Esophagus squamous epithelium (tissue), 5 donors: ENCODE measurements around the gene LINGO4. TPM values are rescaled to one million over a fixed set of nuclear protein-coding genes. Genes with fewer than 3 reads are reported as not detected.

Source experiments
- DNase-seq: peaks from one replicate; lab custom pipeline; 2025; lab: John Stamatoyannopoulos, UW
- H3K27ac ChIP-seq, 4 donors: fragments of 200-600 bp; sonication (generic); one replicate each; pipeline ENCODE4 v1.5.1; 2016 to 2019; ENCODE audit warnings: mild to moderate bottlenecking in 1 of 4
- H3K27me3 ChIP-seq, 4 donors: fragments of 200-600 bp; sonication (generic); 1 replicate in 3 of 4; 2 replicates in 1 of 4; pipeline versions ENCODE4 v1.5.1 to v1.6.0; 2017 to 2021; ENCODE audit warnings: antibody characterized with exemption in 1 of 4
- H3K36me3 ChIP-seq, 3 donors: fragments of 200-600 bp; sonication (generic); one replicate each; pipeline ENCODE4 v1.5.1; 2016 to 2019
- H3K4me1 ChIP-seq, 3 donors: fragments of 200-600 bp; sonication (generic); one replicate each; pipeline ENCODE4 v1.5.1; 2017 to 2019
- H3K4me3 ChIP-seq, 4 donors: fragments of 200-600 bp; sonication (generic); 1 replicate in 3 of 4; 2 replicates in 1 of 4; pipeline ENCODE4 v1.5.1; 2016 to 2019; ENCODE audit warnings: mild to moderate bottlenecking in 2 of 4, moderate library complexity in 1 of 4
- H3K9me3 ChIP-seq, 3 donors: fragments of 200-600 bp; sonication (generic); one replicate each; pipeline ENCODE4 v1.5.1; 2016 to 2019
- CTCF ChIP-seq, 6 experiments: fragments of 450-650 bp in 4 of 6; fragments of 200-600 bp in 2 of 6; sonication (generic) in 2 of 6; IDR thresholded peaks; one replicate each; pipeline ENCODE4 v1.5.1; 2016 to 2019; ENCODE audit warnings: antibody characterized with exemption in 6 of 6, mild to moderate bottlenecking in 4 of 6, moderate library complexity in 4 of 6
- POLR2A ChIP-seq, 4 donors: fragments of 450-650 bp; IDR thresholded peaks; one replicate each; pipeline ENCODE4 v1.6.1; 2017; ENCODE audit warnings: antibody characterized with exemption in 4 of 4, mild to moderate bottlenecking in 4 of 4, moderate library complexity in 3 of 4
- WGBS, 2 donors: methylation state at CpG; one replicate each; pipeline ENCODE4 v1.1.5; 2018; 5-methylcytosine and 5-hydroxymethylcytosine counted together
- intact Hi-C: fragments of 100-400 bp; cut with DNase I; formaldehyde crosslinking; loops from one replicate; pipeline ENCODE4 v1.15.0; 2022
- total RNA-seq, 4 donors: library from RNA; depleted of rRNA; stranded (reverse); fragments of >200 nt; gene quantifications; one replicate each; pipeline ENCODE4 v1.1.0, GENCODE V29; 2016
- donor health status: DM: yes; HTN: yes; CAD: no.

The LINGO4 gene
- total RNA-seq, 4 donors from 2014 or later, result 0.19 TPM; not detected in 3

DNA sequence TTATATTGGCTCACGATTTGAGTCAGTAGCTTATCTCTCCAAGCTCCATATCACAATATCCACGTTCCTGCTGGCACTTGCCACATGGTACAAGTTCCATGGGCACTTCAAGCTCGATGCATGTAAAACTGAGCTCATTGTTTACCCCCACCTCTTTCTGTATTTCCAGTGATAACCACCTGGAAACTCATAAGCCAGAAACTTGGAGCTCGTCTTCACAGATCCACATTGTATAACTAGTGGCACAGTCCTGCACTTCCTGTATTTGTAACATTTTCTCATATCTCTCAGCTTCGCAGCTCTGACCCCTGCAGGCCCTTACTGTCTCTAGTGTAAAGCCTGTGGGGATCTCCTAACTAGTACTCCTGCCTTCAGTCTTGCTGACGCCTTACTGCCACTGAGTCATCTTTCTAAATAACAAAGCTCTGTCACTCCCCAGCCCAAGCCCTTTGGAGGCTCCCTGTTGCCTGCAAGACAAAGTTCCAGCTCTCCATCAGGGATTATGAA, 40.9 kb upstream of the LINGO4 start:
- 50 to 56% methylated on average over 6 of the region's 6 CpGs for WGBS, 2 donors
- intact Hi-C loops, result no loop called here
- peaks cover 0 to 22% (median 4%) of the 10 kb centered on the region in 3 donors for H3K4me1 ChIP-seq
- no peak for DNase-seq
- H3K4me3 ChIP-seq, result no peak overlapping the region
- peaks cover 0 to 7% (median 0%) of the 10 kb centered on the region in 4 donors for H3K27me3 ChIP-seq
- no peak overlapping the region for H3K27ac ChIP-seq
- TF ChIP-seq POLR2A (IDR thresholded peaks at IDR 0.05) (no peak), CTCF (IDR thresholded peaks at IDR 0.05) (no peak)
- no peaks in the 10 kb centered on the region for H3K36me3 ChIP-seq
- no peaks in the 10 kb centered on the region for H3K9me3 ChIP-seq

- H3K27ac ChIP-seq, result no peak overlapping the region
- TF ChIP-seq CTCF (IDR thresholded peaks at IDR 0.05) (no peak), POLR2A (IDR thresholded peaks at IDR 0.05) (no peak)
- no peaks in the 10 kb centered on the region for H3K36me3 ChIP-seq
- 69 to 74% methylated on average over 2 of the region's 2 CpGs for WGBS, 2 donors
- intact Hi-C loops, result no loop called here
- peaks cover 12 to 34% (median 20%) of the 10 kb centered on the region in 3 donors for H3K4me1 ChIP-seq
- H3K27me3 ChIP-seq, result peaks cover 0 to 24% (median 0%) of the 10 kb centered on the region in 4 donors
- H3K4me3 ChIP-seq, result no peak overlapping the region
- H3K9me3 ChIP-seq, result no peaks in the 10 kb centered on the region
- DNase-seq, result no peak
Observed at GRCh38 chr1:151843398-151843797, 38.2 kb upstream of the LINGO4 start.

GRCh38 chr1:151841141-151841540, 35.9 kb upstream of the LINGO4 start:
- H3K27me3 ChIP-seq, result peaks cover 0 to 41% (median 0%) of the 10 kb centered on the region in 4 donors
- intact Hi-C loops, result no loop called here
- no peak for DNase-seq
- no peaks in the 10 kb centered on the region for H3K36me3 ChIP-seq
- TF ChIP-seq POLR2A (IDR thresholded peaks at IDR 0.05) (no peak), CTCF (IDR thresholded peaks at IDR 0.05) (no peak)
- H3K27ac ChIP-seq, result no peak overlapping the region
- H3K4me1 ChIP-seq, result peaks cover 12 to 46% (median 21%) of the 10 kb centered on the region in 3 donors
- no peak overlapping the region for H3K4me3 ChIP-seq
- WGBS, 2 donors, result 85 to 88% methylated on average over 1 to 2 of the region's 2 CpGs
- H3K9me3 ChIP-seq, result no peaks in the 10 kb centered on the region

DNA sequence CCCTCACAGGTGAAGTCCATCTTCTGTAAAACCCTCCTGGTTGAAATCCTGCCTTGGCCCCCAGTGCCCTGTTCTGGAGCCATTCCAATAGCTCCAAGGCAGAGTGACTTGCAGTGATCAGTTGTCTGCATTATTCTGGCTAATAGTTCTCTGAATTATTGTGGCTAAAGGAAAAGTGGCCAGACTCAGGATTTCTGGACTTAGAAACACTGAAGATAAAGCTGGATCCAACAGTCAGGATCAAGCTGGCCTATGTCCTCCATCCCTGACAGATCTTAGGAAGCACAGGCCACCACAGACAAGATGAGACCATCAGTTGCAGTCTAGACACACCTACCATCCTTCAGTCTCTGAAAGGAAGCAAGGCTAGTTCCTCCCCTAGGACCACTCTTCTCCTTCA, 35.2 kb upstream of the LINGO4 start:
- peaks cover 12 to 43% (median 21%) of the 10 kb centered on the region in 3 donors for H3K4me1 ChIP-seq
- H3K27ac ChIP-seq, result peak overlapping the region; percentile 75 to 88 (median 80)
- TF ChIP-seq POLR2A (IDR thresholded peaks at IDR 0.05) (no peak), CTCF (IDR thresholded peaks at IDR 0.05) (no peak)
- intact Hi-C loops, result no loop called here
- H3K4me3 ChIP-seq, result peak overlapping the region; percentile 32 to 69 (median 51)
- no peak for DNase-seq
- H3K27me3 ChIP-seq, result peaks cover 0 to 41% (median 0%) of the 10 kb centered on the region in 4 donors
- no peaks in the 10 kb centered on the region for H3K36me3 ChIP-seq
- H3K9me3 ChIP-seq, result no peaks in the 10 kb centered on the region

GRCh38 chr1:151839457-151840403, 34.5 kb upstream of the LINGO4 start, which contains the start of gene C2CD4D:
Gene C2CD4D (minus strand): TSS chr1:151839820. CDS start chr1:151838989, 831 bp downstream.
- intact Hi-C loops, result no loop called here

More at GRCh38 chr1:151839457-151840403, 34.5 kb upstream of the LINGO4 start, which contains the start of gene C2CD4D:
- Histone ChIP-seq H3K9me3 (no peaks in the 10 kb centered on the region), H3K27me3 (peaks cover 0 to 41% (median 0%) of the 10 kb centered on the region in 4 donors), H3K4me3 (peak within 1 kb of the TSS; percentile 32 to 69 (median 51)), H3K36me3 (no peaks in the 10 kb centered on the region), H3K4me1 (peaks cover 12 to 43% (median 21%) of the 10 kb centered on the region in 3 donors), H3K27ac (peak within 1 kb of the TSS; percentile 75 to 88 (median 80))
- 15% methylated on average over 5 to 32 of the region's 47 CpGs for WGBS, 2 donors
- no peak for DNase-seq
- peak in 4 of 6 experiments; percentile 5 to 34 (median 27) for TF ChIP-seq CTCF (IDR thresholded peaks at IDR 0.05)
- TF ChIP-seq POLR2A (IDR thresholded peaks at IDR 0.05), result peak in 3 of 4 donors; percentile 7 to 66 (median 37)
